Right renal cortex interstitium (tissue), 3 donors: ENCODE data around the gene GABRA5. TPM values are rescaled to one million over a fixed set of nuclear protein-coding genes. Genes with fewer than 3 reads are reported as not detected.
"Not testable (repeated sequence)": the region's sequence is repeated elsewhere in the genome, so short reads cannot be mapped to it uniquely, and the experiment has no call there.

Experiments
- DNase-seq, 3 donors: peaks; one replicate each; pipeline ENCODE4 v3.0.0-alpha.2; 2013; ENCODE audit warnings: low read depth in 3 of 3, low spot score in 2 of 3
- polyA plus RNA-seq, 3 donors: library from polyadenylated mRNA; unstranded; fragments of 120-200 nt; gene quantifications; one replicate each; pipeline ENCODE4 v1.2.1, GENCODE V29; 2013; ENCODE audit not compliant: insufficient read length in 3 of 3

The GABRA5 gene
- polyA plus RNA-seq, 3 donors: 0.11 to 0.40 (median 0.26) TPM

- DNase-seq: no peak
Observed at GRCh38 chr15:26875476-26875850, 8.6 kb downstream of the GABRA5 start.

DNA sequence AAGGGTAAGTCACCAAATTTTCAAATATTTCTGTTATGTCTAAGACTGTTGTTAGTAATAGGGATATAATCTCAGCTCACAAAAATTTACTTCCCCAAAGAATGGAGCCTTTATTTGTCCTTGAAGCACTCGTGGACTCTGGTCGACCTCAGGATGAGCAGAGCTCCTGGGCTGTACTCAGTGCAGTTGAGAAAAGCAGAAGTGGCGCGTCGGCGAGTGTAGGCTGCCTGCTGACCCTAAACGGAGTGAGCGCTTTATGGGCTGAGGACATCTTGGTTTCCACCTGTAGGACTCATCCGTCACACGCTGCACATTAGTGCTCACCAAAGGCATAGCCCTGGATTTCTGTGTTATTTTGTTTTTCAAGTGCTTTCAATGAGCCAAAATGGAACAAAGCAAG lies 11.0 kb downstream of the GABRA5 start:
- DNase-seq: no peak

GRCh38 chr15:26879706-26880105 lies 12.8 kb downstream of the GABRA5 start:
- no peak for DNase-seq

- DNase-seq: no peak
Observed at GRCh38 chr15:26882112-26882511, 15.2 kb downstream of the GABRA5 start.

GRCh38 chr15:26882616-26883365 lies 15.9 kb downstream of the GABRA5 start:
- DNase-seq: no peak

- no peak for DNase-seq
Observed at GRCh38 chr15:26883466-26883865, 16.6 kb downstream of the GABRA5 start.

DNA sequence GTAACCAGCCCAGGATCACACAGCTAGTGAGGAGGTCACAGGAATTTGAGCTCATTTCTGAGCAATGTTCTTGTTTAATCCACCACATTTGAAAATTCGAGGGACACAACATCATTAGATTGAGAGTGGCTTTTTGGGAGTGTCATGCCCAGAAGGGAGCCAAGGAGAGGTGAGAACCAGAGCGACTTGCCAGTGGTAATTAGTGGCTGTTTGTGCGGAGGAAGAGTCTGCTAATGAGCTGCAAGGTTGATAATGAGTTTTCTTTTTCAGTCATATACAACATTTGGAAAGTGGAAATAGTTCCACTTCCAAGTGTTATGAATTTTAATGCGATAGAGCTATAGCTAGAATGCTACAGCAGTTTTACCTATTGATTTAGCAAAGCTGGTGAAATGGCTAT lies 19.7 kb downstream of the GABRA5 start:
- no peak for DNase-seq

GRCh38 chr15:26887926-26888666 lies 21.2 kb downstream of the GABRA5 start:
- no peak for DNase-seq

- no peak for DNase-seq
Observed at GRCh38 chr15:26888761-26889160, 21.9 kb downstream of the GABRA5 start.

- no peak for DNase-seq
Observed at GRCh38 chr15:26889298-26889898, 22.5 kb downstream of the GABRA5 start.

GRCh38 chr15:26890451-26890850 lies 23.6 kb downstream of the GABRA5 start:
- DNase-seq: no peak

DNA sequence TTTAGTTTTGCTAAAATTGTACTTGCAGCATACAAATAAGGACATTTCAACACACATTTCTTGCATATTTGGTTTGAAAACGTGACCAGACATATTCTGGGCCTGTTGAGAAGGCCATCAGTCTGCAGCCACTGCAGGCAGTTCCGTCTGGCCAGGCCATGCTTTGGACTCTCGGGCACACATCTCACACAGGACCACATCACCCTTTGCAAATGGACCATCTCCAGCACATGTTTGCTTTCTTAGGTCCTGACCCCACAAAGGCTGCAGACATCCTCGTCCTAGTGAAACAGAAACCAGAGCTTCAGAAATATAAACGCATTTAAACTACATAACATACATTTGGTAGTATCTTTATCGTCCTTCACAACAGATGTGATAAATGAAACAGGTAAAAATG lies 24.1 kb downstream of the GABRA5 start:
- DNase-seq: no peak

GRCh38 chr15:26891448-26892181 lies 24.8 kb downstream of the GABRA5 start:
- peak; percentile 56 to 77 (median 74) for DNase-seq

GRCh38 chr15:26892182-26892518 lies 25.3 kb downstream of the GABRA5 start:
- no peak for DNase-seq

- no peak for DNase-seq
Observed at GRCh38 chr15:26892678-26893077, 25.8 kb downstream of the GABRA5 start.

- DNase-seq: no peak
Observed at GRCh38 chr15:26893351-26894065, 26.6 kb downstream of the GABRA5 start.

DNA sequence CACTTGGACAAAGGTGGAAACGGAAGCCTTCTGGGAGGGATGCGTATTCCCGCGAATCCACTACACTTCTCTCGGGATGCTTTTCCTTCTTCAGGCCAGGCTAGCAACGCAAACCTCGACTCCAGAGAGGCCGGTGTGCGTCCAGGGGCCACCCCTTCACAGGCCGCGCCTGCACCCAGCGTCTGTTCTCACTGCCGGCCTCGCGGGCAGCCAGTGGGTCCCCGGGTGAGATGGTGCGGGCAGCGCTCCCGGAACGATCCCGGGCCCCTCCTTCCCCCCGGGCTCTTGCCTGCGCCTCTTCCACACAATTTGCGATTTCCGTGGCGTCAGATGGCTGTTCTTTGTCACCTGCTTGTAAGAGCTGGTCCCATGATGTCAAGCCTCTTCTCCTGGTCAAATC lies 27.3 kb downstream of the GABRA5 start:
- DNase-seq: no peak

- DNase-seq: not testable (repeated sequence)
Observed at GRCh38 chr15:26895346-26895745, 28.5 kb downstream of the GABRA5 start.

DNA sequence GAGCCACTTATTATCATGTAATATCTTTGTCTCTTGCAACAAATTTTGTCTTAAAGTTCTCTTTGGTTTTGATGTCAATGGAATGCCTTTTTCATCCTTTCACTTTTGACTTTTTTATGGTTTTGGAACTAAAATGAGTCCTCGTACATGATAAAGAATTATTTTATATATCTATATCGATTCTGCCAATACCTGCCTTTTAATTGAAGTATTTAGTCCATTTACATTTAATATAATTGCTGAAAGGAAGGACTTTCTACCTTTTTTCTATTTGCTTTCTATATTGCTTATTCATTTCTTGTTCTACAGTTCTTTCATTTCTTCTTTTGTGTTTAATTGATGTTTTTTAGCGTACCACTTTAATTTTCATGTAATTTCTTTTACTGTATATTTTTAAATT lies 32.8 kb downstream of the GABRA5 start:
- DNase-seq: no peak

GRCh38 chr15:26901041-26901440 lies 34.2 kb downstream of the GABRA5 start:
- no peak for DNase-seq

DNA sequence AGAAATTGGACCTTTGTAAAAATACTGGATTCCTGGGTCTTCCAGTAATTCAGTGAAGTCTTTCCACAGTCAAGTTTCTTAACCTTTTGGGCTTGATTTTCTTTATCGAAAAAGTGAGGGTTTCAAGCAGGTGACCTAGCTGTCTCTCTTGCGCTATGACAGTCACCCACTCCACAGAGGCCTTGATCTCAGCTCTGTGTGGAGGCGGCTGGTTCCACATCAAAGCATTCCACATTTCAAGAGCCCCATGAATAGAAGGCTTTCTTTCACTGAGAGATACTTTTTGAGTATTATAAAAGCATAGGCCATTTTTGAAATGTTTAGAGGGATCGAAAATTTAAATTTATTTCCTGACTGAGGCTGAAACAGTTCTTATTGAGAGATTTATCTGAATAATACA lies 43.9 kb downstream of the GABRA5 start:
- DNase-seq: no peak
